Measurements from ENCODE around the gene ZNF185. TPM values are rescaled to one million over a fixed set of nuclear protein-coding genes. Genes with fewer than 3 reads are reported as not detected.

The ZNF185 gene
- total RNA-seq, 6 experiments from 2014 or later, result 1.1 to 2.4 (median 1.4) TPM

- Mint-ChIP-seq H3K4me1 (ENCODE audit: low read depth) (no peaks in the 10 kb centered on the region), H3K27ac (no peak overlapping the region), H3K36me3 (ENCODE audit: low read depth) (no peaks in the 10 kb centered on the region), H3K4me3 (no peak overlapping the region), H3K9me3 (no peaks in the 10 kb centered on the region), H3K27me3 (ENCODE audit: insufficient read depth) (peaks cover 3% of the 10 kb centered on the region)
- no peak for TF ChIP-seq CTCF (IDR thresholded peaks at IDR 0.05)
- no peak for DNase-seq
These were observed 25.7 kb downstream of the ZNF185 start for GRCh38 chrX:152923599-152923998.

- Mint-ChIP-seq H3K27me3 (ENCODE audit: insufficient read depth) (peaks cover 9% of the 10 kb centered on the region), H3K9me3 (no peaks in the 10 kb centered on the region), H3K4me1 (ENCODE audit: low read depth) (no peaks in the 10 kb centered on the region), H3K27ac (no peak overlapping the region), H3K36me3 (ENCODE audit: low read depth) (no peaks in the 10 kb centered on the region), H3K4me3 (no peak overlapping the region)
- DNase-seq, result no peak
- no peak for TF ChIP-seq CTCF (IDR thresholded peaks at IDR 0.05)
These were observed 28.0 kb downstream of the ZNF185 start for GRCh38 chrX:152925835-152926234.

DNA sequence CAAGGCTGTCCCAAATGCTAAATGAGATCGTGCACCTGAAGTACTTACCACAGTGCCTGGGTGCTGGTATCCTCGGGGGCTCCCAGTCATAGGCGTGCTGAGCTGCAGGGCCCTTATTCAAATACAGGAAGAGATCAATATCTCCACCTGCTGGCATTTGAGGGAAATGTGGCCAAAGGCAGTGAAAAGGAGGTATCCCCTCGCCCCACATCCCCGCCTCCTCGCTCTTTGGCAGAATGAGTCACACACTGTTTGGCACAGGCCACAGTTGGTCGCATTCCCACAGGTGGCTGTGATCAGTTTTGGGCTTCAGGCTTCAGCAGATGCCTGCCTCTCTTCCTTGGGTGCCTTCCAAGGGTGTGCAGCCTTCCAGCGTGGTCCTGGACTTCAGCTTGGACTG is 28.4 kb downstream of the ZNF185 start:
- H3K4me1 Mint-ChIP-seq (ENCODE audit: low read depth), result no peaks in the 10 kb centered on the region
- peak; percentile 66 for TF ChIP-seq CTCF (IDR thresholded peaks at IDR 0.05)
- DNase-seq, result peak; percentile 56

DNA sequence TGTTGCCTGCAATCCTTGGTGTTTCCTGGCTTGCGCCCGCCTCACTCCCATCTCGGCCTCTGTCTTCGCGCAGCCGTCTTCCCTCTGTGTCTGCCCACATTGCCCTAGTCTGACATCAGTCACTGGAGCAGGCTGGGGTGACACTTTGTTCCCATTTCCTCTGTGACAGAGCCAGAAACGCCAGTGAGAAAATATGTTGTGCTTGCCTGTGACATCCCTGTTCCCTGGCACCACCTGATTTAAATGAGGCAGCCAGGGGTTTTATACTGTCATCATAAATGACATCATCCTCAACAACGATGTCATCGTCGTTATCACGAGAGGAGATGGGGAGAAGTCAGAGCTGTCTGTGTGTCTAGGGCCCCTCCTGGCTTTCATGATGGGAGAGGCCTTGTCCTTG is 29.1 kb downstream of the ZNF185 start:
- Mint-ChIP-seq H3K9me3 (no peaks in the 10 kb centered on the region), H3K36me3 (ENCODE audit: low read depth) (no peaks in the 10 kb centered on the region), H3K4me1 (ENCODE audit: low read depth) (no peaks in the 10 kb centered on the region), H3K27ac (no peak overlapping the region), H3K4me3 (no peak overlapping the region), H3K27me3 (ENCODE audit: insufficient read depth) (peaks cover 6% of the 10 kb centered on the region)
- DNase-seq, result no peak
- TF ChIP-seq CTCF (IDR thresholded peaks at IDR 0.05), result no peak

More for the DNA sequence above, 28.4 kb downstream of the ZNF185 start:
- Mint-ChIP-seq H3K36me3 (ENCODE audit: low read depth) (no peaks in the 10 kb centered on the region), H3K4me3 (no peak overlapping the region), H3K27ac (no peak overlapping the region), H3K9me3 (no peaks in the 10 kb centered on the region), H3K27me3 (ENCODE audit: insufficient read depth) (peaks cover 9% of the 10 kb centered on the region)

- no peaks in the 10 kb centered on the region for H3K4me1 Mint-ChIP-seq (ENCODE audit: low read depth)
These were observed 30.2 kb downstream of the ZNF185 start for GRCh38 chrX:152927858-152928760.

More at GRCh38 chrX:152927858-152928760, 30.2 kb downstream of the ZNF185 start:
- no peak for TF ChIP-seq CTCF (IDR thresholded peaks at IDR 0.05)
- no peak for DNase-seq
- Mint-ChIP-seq H3K27me3 (ENCODE audit: insufficient read depth) (peaks cover 6% of the 10 kb centered on the region), H3K4me3 (no peak overlapping the region), H3K9me3 (no peaks in the 10 kb centered on the region), H3K27ac (no peak overlapping the region), H3K36me3 (ENCODE audit: low read depth) (no peaks in the 10 kb centered on the region)
